Gastrocnemius medialis (tissue), 4 donors: Measurements from ENCODE around the gene KRTCAP3.
"Not testable (repeated sequence)": the region's sequence is repeated elsewhere in the genome, so short reads cannot be mapped to it uniquely, and the experiment has no call there.

Experiments
- CTCF ChIP-seq, 5 experiments: fragments of 450-650 bp in 3 of 5; fragments of 200-600 bp in 2 of 5; sonication (generic) in 2 of 5; IDR thresholded peaks in 4 of 5; conservative IDR thresholded peaks in 1 of 5; 1 replicate in 4 of 5; 2 replicates in 1 of 5; pipeline ENCODE4 v1.5.1; 2016 to 2019; ENCODE audit warnings: antibody characterized with exemption in 5 of 5, mild to moderate bottlenecking in 3 of 5, moderate library complexity in 3 of 5
- POLR2A ChIP-seq, 2 donors: fragments of 450-650 bp; IDR thresholded peaks; one replicate each; pipeline ENCODE4 v1.6.1; 2017; ENCODE audit warnings: antibody characterized with exemption in 2 of 2, mild to moderate bottlenecking in 2 of 2, moderate library complexity in 2 of 2

DNA sequence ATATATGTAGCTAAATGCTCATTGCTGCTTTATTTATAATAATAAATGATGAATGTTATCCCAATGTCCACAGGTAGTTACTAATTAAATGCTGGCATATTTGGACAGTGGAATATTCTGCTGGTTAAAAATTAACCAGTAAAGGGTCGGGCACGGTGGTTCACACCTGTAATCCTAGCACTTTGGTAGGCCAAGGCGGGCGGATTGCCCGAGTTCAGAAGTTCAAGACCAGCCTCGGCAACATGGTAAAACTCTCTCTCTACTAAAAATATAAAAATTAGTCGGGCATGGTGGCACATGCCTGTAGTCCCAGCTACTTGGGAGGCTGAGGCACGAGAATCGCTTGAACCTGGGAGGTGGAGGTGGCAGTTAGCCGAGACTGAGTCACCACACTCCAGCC lies 17.1 kb upstream of the KRTCAP3 start:
- not testable (repeated sequence) for TF ChIP-seq CTCF (IDR thresholded peaks at IDR 0.05 in 4 of 5, conservative IDR thresholded peaks at IDR 0.05 in 1 of 5); POLR2A (IDR thresholded peaks at IDR 0.05)
